ENCODE data around the gene MRI1. TPM values are rescaled to one million over a fixed set of nuclear protein-coding genes. Genes with fewer than 3 reads are reported as not detected.

The MRI1 gene
- total RNA-seq, 1 experiment from 2014 or later, result 33.8 TPM

GRCh38 chr19:13806728-13807127 lies 42.4 kb downstream of the MRI1 start:
- Histone ChIP-seq H3K4me2 (no peak overlapping the region), H3K27ac (no peak overlapping the region), H3F3A (ENCODE audit: insufficient read depth, low read depth) (peaks cover 45% of the 10 kb centered on the region), H3K4me1 (replicated peaks; ENCODE audit: insufficient read depth) (peaks cover 26% of the 10 kb centered on the region), H2AFZ (no peak overlapping the region), H3K9me2 (ENCODE audit: insufficient read depth) (no peaks in the 10 kb centered on the region), H3K9me3 (ENCODE audit: insufficient read depth, low read depth) (no peaks in the 10 kb centered on the region), H4K20me1 (ENCODE audit: insufficient read depth) (no peaks in the 10 kb centered on the region), H3K79me2 (ENCODE audit: low read depth) (peaks cover 13% of the 10 kb centered on the region; the same call in 1 of the 2 replicates), H3K4me3 (no peak overlapping the region), H3K27me3 (ENCODE audit: insufficient read depth, low read depth) (no peaks in the 10 kb centered on the region), H3K36me3 (ENCODE audit: low read depth) (peaks cover 40% of the 10 kb centered on the region)
- no TSS peak for BruUV-seq (replicated peaks)
- DNase-seq, result no peak
- intact Hi-C loops (cut with micrococcal nuclease; ENCODE audit: unreplicated experiment), result no loop called here
- TF ChIP-seq EZH2 (IDR thresholded peaks at IDR 0.05; ENCODE audit: low read depth) (no peak), CTCF (conservative IDR thresholded peaks at IDR 0.05) (no peak)
- ChIA-PET POLR2A (ENCODE audit: unreplicated experiment) (no interaction called here), CTCF (no interaction called here)

- no peaks in the 10 kb centered on the region for H3K9me3 ChIP-seq (ENCODE audit: insufficient read depth, low read depth)
- ChIA-PET CTCF (no interaction called here), POLR2A (ENCODE audit: unreplicated experiment) (no interaction called here)
- H3K4me2 ChIP-seq, result no peak overlapping the region
- no peak overlapping the region for H3K27ac ChIP-seq
- H3K27me3 ChIP-seq (ENCODE audit: insufficient read depth, low read depth), result no peaks in the 10 kb centered on the region
- peaks cover 23% of the 10 kb centered on the region for H3K4me1 ChIP-seq (replicated peaks; ENCODE audit: insufficient read depth)
- no peak for DNase-seq
- peaks cover 40% of the 10 kb centered on the region for H3K36me3 ChIP-seq (ENCODE audit: low read depth)
- no peak overlapping the region for H2AFZ ChIP-seq
- TF ChIP-seq EZH2 (IDR thresholded peaks at IDR 0.05; ENCODE audit: low read depth) (no peak), CTCF (conservative IDR thresholded peaks at IDR 0.05) (no peak)
- H3F3A ChIP-seq (ENCODE audit: insufficient read depth, low read depth), result peaks cover 42% of the 10 kb centered on the region
- no peaks in the 10 kb centered on the region for H3K9me2 ChIP-seq (ENCODE audit: insufficient read depth)
- H3K79me2 ChIP-seq (ENCODE audit: low read depth), result peaks cover 13% of the 10 kb centered on the region; the same call in 1 of the 2 replicates
- no peak overlapping the region for H3K4me3 ChIP-seq
- no TSS peak for BruUV-seq (replicated peaks)
- H4K20me1 ChIP-seq (ENCODE audit: insufficient read depth), result no peaks in the 10 kb centered on the region
- intact Hi-C loops (cut with micrococcal nuclease; ENCODE audit: unreplicated experiment), result no loop called here
Observed at GRCh38 chr19:13807421-13808021, 43.2 kb downstream of the MRI1 start.

GRCh38 chr19:13808856-13809255 lies 44.5 kb downstream of the MRI1 start:
- CTCF ChIA-PET, result no interaction called here

More at GRCh38 chr19:13808856-13809255, 44.5 kb downstream of the MRI1 start:
- H3K4me2 ChIP-seq, result no peak overlapping the region
- peaks cover 10% of the 10 kb centered on the region for H3K4me1 ChIP-seq (replicated peaks; ENCODE audit: insufficient read depth)
- H3K9me2 ChIP-seq (ENCODE audit: insufficient read depth), result no peaks in the 10 kb centered on the region
- peaks cover 13% of the 10 kb centered on the region; the same call in 1 of the 2 replicates for H3K79me2 ChIP-seq (ENCODE audit: low read depth)
- H3K27ac ChIP-seq, result no peak overlapping the region
- POLR2A ChIA-PET (ENCODE audit: unreplicated experiment), result no interaction called here
- TF ChIP-seq EZH2 (IDR thresholded peaks at IDR 0.05; ENCODE audit: low read depth) (no peak), CTCF (conservative IDR thresholded peaks at IDR 0.05) (no peak)
- H3K9me3 ChIP-seq (ENCODE audit: insufficient read depth, low read depth), result no peaks in the 10 kb centered on the region
- no peaks in the 10 kb centered on the region for H3K27me3 ChIP-seq (ENCODE audit: insufficient read depth, low read depth)
- peaks cover 45% of the 10 kb centered on the region for H3K36me3 ChIP-seq (ENCODE audit: low read depth)
- H2AFZ ChIP-seq, result no peak overlapping the region
- H3F3A ChIP-seq (ENCODE audit: insufficient read depth, low read depth), result peaks cover 34% of the 10 kb centered on the region
- intact Hi-C loops (cut with micrococcal nuclease; ENCODE audit: unreplicated experiment), result no loop called here
- H4K20me1 ChIP-seq (ENCODE audit: insufficient read depth), result no peaks in the 10 kb centered on the region
- BruUV-seq (replicated peaks), result no TSS peak
- DNase-seq, result no peak
- no peak overlapping the region for H3K4me3 ChIP-seq
